Coronary artery (tissue), 2 donors: Measurements from ENCODE around the gene GMDS.

ENCODE experiments used
- DNase-seq: peaks from one replicate; pipeline ENCODE4 v3.0.0-alpha.2; 2017; ENCODE audit warnings: low spot score
- H3K27ac ChIP-seq, 2 donors: fragments of 200-600 bp; sonication (generic); one replicate each; pipeline ENCODE4 v1.5.1; 2016 to 2019
- H3K4me3 ChIP-seq: fragments of 200-600 bp; sonication (generic); 2 replicates; pipeline ENCODE4 v1.5.1; 2016; ENCODE audit warnings: mild to moderate bottlenecking, moderate library complexity
- TF ChIP-seq, protein P1 (sequence below): fragments of 200-600 bp; sonication (generic); IDR thresholded peaks from one replicate; pipeline ENCODE4 v1.5.1; 2019; ENCODE audit warnings: antibody characterized with exemption

Gene GMDS

DNA sequence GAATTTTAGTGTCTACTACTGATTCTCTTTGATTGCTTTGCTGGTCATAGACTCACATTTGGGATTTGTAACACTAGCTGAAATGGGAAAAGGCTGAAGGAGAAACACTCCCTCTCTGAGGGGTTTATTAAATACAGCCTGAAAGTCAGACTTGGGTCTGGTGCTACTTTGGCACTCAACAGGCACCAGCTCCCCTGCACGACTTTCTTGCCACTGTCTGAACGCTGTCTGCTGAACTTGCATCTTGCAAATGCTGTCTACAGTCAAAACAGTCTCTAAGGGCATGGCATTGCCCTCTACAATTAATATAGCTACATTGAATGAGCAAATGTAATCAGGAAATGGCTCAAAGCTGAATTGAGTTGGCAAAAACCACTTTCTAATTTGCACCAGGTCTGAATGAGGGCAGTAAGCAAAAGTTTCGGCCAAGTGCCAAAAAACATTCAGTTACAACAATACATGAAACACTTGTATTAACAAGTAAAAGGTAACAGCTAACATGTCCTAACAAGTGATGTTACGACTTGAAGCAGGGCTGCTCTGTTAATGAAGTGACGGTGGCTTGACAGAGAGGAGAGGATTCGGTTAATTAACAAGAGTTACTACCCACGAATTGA, 516.2 kb downstream of the GMDS start:
- Histone ChIP-seq H3K27ac (no peak overlapping the region), H3K4me3 (no peak overlapping the region)
- DNase-seq: no peak
- TF ChIP-seq, protein P1, sequence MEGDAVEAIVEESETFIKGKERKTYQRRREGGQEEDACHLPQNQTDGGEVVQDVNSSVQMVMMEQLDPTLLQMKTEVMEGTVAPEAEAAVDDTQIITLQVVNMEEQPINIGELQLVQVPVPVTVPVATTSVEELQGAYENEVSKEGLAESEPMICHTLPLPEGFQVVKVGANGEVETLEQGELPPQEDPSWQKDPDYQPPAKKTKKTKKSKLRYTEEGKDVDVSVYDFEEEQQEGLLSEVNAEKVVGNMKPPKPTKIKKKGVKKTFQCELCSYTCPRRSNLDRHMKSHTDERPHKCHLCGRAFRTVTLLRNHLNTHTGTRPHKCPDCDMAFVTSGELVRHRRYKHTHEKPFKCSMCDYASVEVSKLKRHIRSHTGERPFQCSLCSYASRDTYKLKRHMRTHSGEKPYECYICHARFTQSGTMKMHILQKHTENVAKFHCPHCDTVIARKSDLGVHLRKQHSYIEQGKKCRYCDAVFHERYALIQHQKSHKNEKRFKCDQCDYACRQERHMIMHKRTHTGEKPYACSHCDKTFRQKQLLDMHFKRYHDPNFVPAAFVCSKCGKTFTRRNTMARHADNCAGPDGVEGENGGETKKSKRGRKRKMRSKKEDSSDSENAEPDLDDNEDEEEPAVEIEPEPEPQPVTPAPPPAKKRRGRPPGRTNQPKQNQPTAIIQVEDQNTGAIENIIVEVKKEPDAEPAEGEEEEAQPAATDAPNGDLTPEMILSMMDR: no peak

DNA sequence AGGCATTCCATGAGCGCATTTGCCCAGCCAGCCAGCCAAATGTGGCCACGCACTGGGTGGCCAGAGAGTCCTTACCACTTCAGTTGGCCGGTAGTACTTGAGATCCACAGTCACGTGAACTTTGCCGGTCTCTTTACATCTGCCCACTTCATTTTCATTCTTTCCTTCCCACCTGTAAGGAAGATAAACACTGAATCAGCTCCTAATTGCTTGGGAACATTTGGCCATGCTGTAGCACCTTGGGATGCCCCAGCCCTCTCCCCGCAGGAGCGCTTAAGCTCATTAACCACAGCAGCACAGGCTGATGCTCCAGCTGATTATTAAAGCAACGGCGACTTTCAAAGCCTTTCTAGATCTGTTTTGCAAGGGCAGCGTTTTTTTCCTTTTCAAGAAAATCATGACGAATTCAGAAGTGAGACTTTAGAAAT, 519.0 kb downstream of the GMDS start:
- Histone ChIP-seq H3K27ac (no peak overlapping the region), H3K4me3 (no peak overlapping the region)
- no peak for DNase-seq
- TF ChIP-seq, protein P1: no peak

DNA sequence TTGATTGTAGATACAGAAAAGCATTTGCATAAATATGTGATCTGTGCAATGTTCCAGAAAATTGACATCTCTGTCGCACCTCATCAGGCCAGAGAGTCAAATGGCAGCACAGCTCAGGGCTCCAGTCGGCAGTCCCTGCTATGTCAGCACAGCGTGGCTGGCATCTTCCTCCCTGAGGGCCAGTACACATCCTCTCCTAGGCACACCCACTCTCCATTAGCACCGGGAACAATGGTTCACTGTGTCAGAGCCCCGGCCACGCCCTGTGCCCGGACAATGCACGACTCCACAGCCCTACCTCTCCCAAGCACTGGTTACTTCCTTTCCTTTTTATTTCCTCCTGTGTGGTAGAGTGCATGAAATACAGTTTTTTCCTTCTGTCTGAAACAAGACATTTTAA, 520.8 kb downstream of the GMDS start:
- Histone ChIP-seq H3K4me3 (no peak overlapping the region), H3K27ac (no peak overlapping the region)
- DNase-seq: no peak
- TF ChIP-seq, protein P1: no peak

DNA sequence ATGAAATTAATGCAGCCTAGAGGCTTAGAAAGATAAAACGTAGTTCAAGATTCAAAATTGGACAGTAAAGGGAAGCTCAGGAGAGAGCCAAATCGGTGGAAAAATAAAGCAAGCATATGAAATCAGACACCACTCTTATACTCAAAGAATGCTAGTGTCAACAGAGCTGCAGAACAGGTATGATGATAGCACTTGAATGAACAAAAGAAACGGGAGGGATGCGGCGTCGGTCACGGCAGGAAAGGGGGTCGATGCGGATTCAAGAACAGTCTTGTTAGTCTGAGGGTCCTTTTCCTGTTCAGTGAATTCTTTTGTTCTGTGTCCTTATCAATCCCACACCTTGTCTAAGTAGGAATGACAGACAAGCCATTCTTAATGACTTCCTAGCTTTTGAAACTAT, 521.3 kb downstream of the GMDS start:
- Histone ChIP-seq H3K4me3 (no peak overlapping the region), H3K27ac (no peak overlapping the region)
- DNase-seq: no peak
- TF ChIP-seq, protein P1: no peak

DNA sequence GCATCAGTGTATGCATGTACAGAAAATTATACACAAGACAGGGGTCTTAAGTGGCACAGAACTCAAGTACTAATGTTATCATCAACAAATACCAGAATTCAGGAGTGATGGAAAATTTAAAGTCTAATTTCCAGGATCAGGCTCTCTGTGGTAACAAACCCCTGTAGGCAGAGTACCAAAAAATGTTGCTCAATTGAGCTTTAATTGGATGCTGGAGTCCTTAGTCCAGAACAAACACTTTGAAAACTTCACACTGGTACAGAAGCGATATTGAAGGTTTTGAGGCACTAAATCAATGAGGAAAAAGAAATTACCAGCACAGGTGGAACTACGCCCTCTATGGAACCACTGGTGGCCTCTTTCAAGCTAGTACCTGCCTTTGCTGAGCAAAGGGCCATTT, 522.6 kb downstream of the GMDS start:
- Histone ChIP-seq H3K27ac (no peak overlapping the region), H3K4me3 (no peak overlapping the region)
- DNase-seq: no peak
- TF ChIP-seq, protein P1: no peak

DNA sequence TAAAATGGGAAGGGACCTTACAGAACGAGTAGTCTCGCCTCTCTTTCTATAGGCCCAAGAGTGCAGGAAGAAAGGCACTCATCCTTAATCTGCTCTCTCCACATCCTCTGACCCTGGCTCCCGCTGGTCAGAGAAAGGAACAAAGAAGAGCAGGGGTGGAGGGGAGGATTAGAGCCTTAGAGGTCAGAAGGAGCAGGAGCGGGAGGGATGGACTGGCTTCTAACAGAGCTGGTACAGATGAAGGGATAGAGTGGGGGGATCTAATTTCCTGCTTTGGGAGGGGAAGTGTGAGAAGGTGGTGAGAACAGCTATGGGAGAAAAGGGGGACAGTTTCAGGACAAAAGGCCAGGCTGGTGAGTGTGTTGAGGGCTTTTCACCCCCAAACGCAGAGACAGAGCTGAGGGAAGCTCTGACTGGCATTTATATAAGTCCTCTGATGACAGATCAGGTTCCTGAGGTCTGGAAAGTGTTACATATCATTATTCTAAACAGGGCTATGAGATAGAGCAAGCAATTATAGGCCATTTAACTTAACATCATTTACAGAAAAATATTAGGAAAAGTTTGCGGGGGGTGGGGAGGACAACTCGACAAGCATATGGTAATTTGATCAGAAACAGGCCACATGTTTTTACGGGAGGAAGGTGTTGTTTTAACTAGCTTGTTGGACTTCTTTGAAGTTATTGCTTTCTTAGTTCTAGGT, 524.6 kb downstream of the GMDS start:
- no peak for DNase-seq
- no peak overlapping the region for H3K4me3 ChIP-seq
- TF ChIP-seq, protein P1: no peak
- no peak overlapping the region for H3K27ac ChIP-seq

DNA sequence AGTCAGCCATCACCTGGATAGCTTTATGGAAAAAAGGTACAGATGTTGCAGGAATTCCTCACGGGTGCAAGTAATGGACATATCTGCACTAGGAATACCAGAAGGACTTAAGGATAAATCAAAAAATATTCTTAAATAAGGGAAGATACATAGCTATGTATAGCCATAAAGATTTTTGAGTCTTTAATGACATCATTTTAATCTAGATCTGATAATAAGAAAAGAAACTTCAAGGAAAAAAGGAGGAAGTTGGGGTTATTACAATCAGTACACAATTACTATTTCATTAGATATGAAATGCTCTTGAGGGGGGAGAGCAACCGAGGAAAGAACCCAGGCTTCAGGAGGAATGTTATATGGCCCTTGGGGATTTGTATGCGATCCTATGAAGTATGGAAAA, 525.5 kb downstream of the GMDS start:
- Histone ChIP-seq H3K27ac (no peak overlapping the region), H3K4me3 (no peak overlapping the region)
- no peak for DNase-seq
- TF ChIP-seq, protein P1: no peak
